DLD1 (cell line): Measurements from ENCODE around the gene VIT.
"Not testable (repeated sequence)": the region's sequence is repeated elsewhere in the genome, so short reads cannot be mapped to it uniquely, and the experiment has no call there.

Source experiments
- in situ Hi-C: cut with HindIII; loops from 2 replicates; pipeline ENCODE4 v1.10.0; 2017; ENCODE audit warnings: low sequenced_read_pairs

The VIT gene

DNA sequence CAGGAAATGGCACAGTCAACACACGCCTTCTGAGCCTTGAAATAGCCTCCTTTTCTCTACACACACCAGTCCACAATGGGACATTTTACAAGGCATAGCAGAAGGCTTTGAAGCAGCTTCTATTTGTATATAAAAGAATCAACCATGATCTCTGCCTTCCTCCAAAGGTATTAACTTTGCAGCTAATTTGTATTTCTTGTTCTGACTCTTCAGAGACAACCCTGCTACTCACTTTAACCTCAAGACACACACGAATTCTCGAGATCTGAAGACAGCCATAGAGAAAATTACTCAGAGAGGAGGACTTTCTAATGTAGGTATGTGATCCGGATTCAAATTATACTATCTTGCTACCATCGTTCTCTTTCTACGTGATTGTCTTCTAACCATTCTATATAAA, 104.6 kb downstream of the VIT start:
- in situ Hi-C loops = no loop called here

DNA sequence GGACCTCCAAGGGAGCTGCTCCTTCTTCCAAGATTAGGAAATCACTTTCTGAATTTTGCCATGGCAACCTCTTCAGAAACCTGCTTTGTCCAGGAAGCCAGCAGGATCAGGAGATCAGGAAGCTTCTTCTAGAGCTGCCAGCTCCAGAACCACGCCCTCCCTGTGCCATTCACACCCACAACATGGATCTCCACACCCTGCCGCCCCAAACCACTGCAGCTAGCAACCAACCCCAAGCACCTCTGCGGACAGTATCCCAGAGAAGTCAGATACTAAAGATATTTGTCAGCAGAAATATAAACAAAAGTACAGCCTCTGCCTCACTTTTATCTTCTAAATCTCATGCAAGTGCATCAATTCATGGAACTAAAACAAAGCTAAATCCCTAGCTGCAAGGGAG, 106.4 kb downstream of the VIT start:
- in situ Hi-C loops = no loop called here

DNA sequence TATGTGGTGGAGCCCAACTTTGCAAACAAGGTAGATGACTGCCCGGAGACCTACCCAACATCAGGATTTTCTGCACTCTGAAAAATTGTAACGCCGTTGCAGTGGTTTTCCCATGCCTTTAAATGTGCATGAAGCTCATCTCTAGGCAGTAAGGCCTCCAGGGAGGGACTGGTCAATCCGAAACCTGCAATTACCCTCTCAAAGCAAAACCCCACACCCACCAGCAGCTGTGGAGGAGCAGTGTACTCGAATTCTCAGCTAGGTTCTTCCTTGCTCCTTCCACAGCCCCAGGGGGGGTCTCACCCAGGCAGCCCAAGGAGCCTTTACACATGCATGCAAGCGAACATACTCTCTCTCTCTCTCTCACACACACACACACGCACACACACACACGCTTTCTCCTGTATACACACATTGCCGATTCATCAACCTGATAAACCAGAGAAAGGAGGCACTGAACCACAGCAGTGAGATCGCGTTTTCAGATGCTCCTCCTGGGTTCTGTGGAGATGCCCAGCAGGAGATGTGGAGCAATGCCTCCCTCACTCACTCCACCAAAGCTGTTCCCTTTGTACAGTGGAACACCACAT, 109.2 kb downstream of the VIT start:
- in situ Hi-C loops = no loop called here

DNA sequence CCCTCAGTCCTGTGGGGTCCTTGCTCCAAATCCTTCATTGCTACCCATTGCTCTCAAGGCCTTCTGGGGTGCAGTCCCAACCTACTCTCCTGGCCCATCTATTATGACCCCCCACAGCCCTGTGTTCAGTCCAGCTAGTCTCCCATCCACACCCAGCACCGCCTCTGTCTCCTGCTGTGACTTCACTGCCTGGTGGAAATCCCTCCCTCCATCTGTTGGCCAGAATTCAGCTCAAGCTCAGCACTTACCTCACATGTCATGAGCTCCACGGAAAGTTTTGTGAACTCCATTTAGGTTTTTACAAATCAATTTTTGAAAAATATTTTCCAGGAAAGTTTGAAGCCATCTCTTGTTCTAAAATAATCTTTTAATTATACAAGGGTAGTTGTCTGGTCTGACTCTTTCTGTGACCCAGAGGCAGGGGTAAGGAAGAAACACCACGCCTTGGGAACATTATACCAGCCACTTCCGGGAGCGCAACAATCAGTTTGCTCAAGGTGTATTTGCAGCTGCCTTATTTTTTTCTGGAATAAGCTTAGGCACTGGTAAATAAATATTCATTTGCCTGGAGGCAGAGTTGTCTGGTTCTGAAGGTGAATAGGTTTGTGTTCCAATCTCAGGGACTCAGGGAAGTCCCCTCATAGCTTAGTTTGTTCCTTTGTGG, 110.8 kb downstream of the VIT start:
- in situ Hi-C loops = no loop called here

DNA sequence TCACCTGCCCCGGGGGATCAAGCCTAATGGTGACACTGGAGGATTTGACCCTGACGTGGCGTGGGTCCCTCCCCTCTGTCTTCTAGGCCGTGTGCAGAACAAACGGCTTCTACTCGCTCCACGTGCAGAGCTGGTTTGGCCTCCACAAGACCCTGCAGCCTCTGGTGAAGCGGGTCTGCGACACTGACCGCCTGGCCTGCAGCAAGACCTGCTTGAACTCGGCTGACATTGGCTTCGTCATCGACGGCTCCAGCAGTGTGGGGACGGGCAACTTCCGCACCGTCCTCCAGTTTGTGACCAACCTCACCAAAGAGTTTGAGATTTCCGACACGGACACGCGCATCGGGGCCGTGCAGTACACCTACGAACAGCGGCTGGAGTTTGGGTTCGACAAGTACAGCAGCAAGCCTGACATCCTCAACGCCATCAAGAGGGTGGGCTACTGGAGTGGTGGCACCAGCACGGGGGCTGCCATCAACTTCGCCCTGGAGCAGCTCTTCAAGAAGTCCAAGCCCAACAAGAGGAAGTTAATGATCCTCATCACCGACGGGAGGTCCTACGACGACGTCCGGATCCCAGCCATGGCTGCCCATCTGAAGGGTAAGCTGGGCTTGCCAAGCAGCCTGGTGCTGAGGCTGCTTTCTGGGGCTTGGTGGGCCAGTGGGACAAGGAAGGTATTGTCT, 112.0 kb downstream of the VIT start:
- in situ Hi-C loops = no loop called here

DNA sequence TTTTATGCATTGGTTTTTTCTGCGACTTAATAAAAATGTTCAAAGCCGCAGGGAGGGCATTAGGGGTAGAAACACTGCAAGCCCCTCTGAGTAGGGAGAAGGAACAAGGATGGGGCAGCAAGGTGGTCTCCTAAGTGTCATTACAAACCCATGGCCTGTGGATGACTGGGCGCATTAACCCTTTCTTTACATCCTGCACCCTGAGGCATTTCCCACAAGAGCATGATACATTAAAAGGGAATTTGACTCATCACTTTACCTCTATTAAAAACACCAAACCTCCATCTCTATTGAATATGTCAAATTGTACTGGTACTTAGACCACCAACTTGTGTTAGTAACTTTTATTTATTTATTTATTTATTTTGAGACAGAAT, 112.5 kb downstream of the VIT start:
- in situ Hi-C loops = no loop called here

DNA sequence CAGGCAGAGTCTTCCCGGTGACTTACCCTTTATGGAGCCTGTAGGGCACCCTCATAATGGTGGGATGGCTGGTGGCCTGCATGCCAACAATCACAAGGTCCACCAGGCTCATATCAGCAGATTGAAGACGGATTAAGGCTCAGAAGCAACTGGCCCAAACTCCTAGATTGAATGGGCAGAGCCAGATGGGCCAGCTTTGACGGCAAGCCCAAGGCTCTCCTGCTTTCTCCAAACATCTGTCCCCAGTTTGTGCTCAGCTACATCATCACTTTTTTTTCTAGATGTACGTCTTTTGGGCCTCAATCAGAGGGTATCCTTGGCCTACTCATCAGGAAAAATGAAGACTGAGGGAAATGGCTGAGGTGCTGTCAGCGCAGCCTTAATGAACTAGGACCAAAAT, 114.6 kb downstream of the VIT start:
- in situ Hi-C loops = no loop called here

DNA sequence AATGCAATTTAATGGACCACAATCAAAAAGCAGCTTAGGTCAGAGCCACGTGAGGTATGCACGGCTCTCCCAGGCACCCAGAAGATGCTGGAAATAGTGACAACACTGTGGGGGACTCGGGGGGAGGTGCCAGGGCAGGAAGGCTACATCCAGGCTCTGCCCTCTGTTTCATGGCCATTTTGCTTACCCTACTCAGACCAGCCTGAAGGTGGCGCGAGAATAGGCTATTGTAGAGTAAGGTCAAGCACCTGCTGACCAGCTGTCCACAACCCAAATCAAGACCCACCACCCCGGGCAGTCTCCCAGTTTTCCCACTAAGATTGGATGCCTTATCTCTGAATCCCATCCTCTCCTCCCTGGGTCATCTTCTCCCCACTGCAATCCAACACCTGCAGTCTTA, 115.7 kb downstream of the VIT start:
- in situ Hi-C loops = no loop called here

DNA sequence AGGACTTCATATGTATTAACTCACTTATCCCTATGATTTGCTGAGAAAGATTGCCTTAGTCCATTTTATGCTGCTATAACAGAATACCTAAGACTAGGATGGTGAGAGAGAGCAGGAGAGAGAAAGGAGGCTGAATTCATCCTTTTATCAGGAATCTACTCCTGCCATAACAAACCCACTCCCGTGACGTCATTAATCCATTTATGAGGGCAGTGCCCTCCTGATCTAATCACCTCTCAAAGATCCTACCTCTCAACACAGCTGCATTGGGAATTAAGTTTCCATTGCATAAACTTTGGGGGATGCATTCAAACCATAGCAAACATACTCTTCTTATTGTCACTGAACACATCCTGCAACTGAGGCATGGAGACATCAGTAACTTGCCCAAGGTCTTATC, 122.0 kb downstream of the VIT start:
- in situ Hi-C loops = no loop called here

DNA sequence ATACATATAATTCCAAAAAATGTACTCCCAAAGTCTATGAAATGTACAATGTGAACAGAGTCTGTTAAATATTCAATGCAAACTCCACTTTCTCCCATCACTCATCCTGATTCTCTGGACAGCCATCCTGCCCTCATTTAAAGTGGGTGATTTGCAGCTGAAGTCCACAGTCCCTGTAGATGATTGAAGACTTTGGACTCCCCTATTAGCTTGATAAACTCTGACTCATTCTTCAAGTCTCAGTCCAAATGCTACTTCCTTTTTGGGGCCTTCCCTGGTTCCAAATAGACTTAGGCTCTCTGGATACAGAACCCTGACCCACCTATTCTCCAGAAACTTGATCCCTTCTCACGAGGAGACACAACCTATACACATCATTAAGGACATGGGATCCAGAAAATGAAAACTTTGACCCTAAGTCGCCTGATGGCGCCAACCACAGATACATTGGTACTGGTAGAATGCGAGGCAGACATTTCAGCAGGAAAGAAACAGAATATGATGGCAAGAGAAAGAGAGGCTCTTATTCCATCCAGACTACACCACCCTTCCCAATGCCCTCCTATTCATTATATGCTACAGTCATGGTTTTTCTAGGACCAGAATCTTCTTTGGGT, 122.7 kb downstream of the VIT start:
- in situ Hi-C loops = no loop called here

DNA sequence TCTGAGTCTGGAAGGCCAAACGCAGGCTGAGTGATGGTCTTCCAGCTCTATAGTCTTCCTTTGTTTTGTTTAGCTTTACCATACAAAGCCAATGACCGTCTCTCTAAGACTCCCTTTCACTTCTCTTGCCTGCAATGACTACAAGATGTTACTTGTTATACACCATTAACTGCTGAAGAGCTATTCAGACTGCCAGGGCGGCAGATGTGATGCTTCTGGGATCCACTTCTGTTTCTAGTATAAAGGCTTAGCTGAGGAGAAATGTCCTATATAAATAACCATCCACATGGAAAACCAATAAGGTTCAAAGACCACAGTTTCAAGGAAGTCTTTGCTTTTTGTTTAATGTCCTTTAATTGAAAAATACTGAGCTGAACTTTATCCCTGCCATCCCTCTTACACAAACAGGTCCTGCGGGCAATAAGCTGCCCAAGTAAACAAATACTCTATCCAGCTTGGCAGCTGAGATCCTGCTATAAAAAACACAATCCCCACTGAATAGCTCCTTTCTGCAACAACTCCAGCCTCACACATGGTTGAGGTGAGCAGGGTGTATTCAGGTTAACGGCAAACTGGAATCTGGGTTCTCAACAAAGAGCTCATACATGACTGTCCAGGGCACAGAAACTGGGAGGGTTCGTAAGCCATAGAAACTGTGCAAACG, 124.6 kb downstream of the VIT start:
- in situ Hi-C loops = no loop called here

DNA sequence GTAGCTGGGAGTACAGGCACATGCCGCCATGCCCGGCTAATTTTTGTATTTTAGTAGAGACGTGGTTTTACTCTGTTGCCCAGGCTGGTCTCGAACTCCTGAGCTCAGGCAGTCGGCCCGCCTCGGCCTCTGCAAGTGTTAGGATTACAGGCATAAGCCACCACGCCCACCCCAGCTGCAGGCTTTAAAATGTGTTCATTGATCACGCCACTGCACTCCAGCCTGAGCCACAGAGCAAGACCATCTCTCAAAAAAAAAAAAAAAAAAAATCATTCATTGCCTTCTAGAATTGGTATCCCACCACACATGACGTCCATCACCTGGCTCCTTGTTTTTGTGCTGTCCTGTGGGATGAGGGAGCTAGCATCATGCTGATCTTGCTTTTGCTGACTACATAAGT, 127.4 kb downstream of the VIT start:
- in situ Hi-C loops = no loop called here

DNA sequence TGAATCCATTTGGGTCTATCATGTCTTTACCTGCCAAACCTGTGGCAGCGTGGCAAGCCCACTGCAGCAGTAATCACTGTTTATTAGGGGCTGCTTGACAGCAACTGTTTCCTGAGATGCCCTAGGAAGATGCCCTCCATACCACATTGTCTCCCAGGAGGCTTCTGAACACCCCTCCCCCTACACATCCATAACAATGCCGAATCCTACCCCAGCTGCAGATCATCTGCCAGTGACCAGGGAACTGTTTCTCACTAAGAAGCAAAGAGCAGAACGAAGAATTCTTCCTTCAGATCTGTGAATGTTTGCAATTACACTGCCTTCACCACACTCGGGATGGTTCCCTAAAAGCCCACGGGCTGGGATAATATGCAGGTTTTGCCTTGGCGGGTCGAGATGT, 127.8 kb downstream of the VIT start:
- in situ Hi-C loops = no loop called here

DNA sequence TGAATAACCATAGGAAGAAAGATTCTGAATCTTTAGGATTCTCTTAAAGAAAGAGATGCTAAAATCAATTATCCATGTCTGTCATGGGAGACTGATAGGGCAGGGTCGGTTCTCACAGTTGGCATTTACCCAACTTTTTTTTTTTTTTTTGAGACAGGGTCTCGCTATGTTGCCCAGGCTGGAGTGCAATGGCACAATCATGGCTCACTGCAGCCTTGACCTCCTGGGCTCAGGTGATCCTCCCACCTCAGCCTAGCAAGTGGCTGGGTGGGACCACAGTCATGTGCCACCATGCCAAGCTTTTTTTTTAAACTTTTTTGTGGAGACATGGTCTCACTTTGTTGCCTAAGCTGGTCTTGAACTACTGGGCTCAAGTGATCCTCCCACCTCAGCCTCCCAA, 128.2 kb downstream of the VIT start:
- in situ Hi-C loops = not testable (repeated sequence)

DNA sequence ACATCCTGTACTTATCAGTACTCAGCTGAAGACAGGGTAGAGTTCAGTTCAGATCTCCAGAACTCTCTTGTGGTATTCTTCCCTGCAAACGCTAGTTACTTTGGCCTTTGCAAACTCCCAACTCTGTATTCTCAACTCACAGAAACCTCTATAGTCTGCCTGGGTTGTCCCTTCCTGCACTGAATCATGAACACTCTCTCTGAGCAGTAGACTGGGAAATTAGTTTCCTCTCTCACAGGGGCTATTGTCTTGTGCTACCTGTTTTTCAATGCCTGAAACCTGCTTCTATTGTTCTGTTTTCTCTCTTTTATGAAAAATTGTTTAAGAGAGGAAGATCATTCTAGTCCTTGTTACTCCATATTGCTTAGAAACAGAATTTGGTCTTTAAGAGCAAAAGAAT, 134.7 kb downstream of the VIT start:
- in situ Hi-C loops = no loop called here

DNA sequence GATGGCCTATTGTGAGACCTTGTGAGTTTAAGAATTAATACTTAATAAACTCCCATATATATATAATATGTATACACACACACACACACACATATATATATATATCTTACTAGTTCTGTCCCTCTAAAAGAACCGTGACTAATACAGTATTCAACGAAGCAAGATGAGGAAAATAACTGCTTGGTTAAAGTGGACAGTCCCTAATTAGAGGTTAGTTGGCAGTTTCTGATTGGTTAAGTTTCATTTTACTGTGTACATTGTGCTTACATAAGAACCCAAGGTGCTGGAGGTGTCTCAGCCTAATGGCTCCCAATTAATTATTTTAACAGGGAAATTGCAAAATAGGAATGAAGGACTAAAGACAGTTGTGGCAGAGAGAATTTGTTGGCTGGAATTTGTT, 137.7 kb downstream of the VIT start:
- in situ Hi-C loops = no loop called here

DNA sequence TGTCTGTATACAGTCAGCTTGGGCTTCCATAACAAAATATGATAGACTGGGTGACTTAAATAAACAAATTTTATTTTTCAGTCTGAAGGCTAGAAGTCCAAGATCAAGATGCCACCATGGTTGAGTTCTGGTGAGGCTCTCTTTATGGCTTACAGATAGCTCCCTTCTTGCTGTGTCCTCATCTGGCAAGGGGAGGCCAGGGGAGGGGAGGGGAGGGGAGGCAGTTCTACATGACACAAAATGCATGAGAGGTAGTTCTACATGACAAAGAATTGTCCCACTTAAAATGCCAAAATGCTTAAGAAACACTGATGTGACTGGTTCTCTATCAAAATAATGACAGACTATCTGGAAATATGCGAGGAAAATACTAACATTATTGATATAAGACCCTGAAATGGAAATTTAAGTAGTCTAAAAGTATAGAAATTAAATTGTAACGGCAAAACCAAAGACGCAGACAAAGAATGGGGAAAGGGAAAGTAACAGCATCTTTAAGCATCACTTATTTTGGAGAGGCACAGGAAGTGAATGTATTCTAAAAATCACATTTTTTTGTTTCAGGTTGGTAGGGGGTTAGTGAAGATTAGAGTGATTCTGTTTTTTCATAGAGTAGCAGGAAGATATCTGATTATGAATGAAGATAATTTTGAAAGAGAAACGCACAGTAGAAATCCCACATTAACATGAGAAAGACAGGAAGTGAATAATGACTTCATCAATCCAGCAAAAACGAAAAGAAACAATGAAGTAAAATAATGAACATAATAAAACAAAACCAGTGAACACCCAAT, 138.4 kb downstream of the VIT start:
- in situ Hi-C loops = no loop called here

DNA sequence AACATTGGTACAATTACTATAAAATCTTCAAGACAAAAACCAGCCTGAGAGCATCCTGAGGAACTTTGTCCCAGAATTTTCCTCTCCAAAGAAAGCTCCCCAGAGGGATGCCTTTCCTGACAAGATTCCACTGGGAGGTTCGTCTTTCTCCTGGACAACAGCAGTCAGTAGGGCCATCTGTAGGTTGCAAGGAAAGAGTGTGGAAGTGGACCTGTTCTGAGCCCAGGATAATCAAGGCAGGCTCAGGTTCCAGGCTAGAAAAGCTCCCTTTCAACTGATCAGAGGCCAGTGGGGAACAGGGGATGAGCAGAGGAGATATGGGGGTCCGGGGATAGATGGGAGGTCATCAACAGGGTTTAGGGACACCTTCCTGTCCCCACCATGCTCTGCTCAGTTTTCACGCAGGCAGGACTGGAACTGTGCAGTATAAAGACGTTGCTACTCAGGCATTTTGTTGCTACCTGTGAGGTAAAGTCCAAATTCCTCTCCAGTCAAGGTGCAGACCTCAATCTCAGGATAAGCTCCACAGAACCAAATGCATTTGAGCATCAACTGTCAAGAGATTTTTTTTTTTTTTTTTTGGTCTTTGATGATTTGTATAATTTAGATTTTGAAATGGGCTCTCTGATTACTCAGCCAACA, 143.6 kb downstream of the VIT start:
- in situ Hi-C loops = no loop called here

DNA sequence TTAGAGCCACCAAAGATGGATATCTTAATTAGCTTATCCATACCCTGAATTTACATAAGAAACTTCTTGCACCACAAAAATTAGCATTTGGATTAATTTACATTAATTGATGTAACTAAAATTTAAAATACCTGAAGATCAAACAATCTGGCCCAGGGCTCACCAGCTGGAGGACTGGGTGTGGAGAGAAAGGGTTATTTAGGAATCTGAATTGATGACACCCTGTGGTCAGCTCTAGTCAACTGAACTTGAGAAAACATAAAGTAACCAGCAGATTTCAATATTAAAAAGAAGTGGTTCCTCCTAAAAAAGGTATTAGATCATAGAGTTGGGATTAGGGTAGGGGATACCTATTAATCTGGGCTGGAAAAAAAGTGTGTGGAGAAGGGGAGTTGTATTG, 147.3 kb downstream of the VIT start:
- in situ Hi-C loops = no loop called here

DNA sequence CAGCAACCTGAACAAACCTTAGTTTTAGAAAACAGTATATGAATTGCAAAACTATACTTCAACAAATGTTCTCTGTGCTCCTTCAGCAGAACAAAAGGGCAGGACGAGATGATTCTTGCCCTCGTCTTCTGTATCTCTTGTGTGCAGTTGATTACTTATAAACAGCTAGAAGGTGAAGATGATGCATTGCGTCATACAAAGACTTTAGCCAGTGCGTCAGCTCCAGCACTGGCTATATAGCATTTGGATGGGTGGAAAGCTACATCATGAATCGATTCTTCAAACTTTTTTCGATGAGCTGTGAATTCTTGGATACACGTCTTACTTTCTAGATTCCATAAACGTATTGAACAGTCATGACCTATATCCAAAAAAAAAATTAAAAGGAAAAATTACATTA, 152.8 kb downstream of the VIT start:
- in situ Hi-C loops = no loop called here
